AG04449 (cell line): ENCODE measurements around the gene RAB10.
"Not testable (repeated sequence)": the region's sequence is repeated elsewhere in the genome, so short reads cannot be mapped to it uniquely, and the experiment has no call there.

Source experiments
- CTCF ChIA-PET: fragments of 350-600 bp; formaldehyde crosslinking; extraction: SDS; loops from one replicate; lab custom pipeline; 2021; ENCODE audit warnings: antibody characterized with exemption; lab: Yijun Ruan, JAX
- POLR2A ChIA-PET: fragments of 400-600, 350-600 bp; formaldehyde crosslinking; extraction: SDS; loops from one replicate; lab custom pipeline; 2020; ENCODE audit warnings: antibody characterized with exemption, inconsistent platforms; lab: Yijun Ruan, JAX
- DNase-seq: peaks from one replicate; pipeline ENCODE4 v3.0.0-alpha.2; 2010; ENCODE audit warnings: low read depth, low spot score
- H3K4me3 ChIP-seq: 2 replicates; pipeline ENCODE4 v1.5.1; 2011; ENCODE audit warnings: low read depth, mild to moderate bottlenecking, control low read depth, low read length
- TF ChIP-seq, protein P1 (sequence below): IDR thresholded peaks from one replicate; pipeline ENCODE4 v1.5.1; 2011; ENCODE audit warnings: mild to moderate bottlenecking, moderate library complexity, low read length, control low read depth, inconsistent platforms; ENCODE audit not compliant: insufficient read depth; ENCODE audit errors: missing control alignments

Gene RAB10

GRCh38 chr2:26157580-26157979 lies 123.7 kb downstream of the RAB10 start:
- TF ChIP-seq, protein P1, sequence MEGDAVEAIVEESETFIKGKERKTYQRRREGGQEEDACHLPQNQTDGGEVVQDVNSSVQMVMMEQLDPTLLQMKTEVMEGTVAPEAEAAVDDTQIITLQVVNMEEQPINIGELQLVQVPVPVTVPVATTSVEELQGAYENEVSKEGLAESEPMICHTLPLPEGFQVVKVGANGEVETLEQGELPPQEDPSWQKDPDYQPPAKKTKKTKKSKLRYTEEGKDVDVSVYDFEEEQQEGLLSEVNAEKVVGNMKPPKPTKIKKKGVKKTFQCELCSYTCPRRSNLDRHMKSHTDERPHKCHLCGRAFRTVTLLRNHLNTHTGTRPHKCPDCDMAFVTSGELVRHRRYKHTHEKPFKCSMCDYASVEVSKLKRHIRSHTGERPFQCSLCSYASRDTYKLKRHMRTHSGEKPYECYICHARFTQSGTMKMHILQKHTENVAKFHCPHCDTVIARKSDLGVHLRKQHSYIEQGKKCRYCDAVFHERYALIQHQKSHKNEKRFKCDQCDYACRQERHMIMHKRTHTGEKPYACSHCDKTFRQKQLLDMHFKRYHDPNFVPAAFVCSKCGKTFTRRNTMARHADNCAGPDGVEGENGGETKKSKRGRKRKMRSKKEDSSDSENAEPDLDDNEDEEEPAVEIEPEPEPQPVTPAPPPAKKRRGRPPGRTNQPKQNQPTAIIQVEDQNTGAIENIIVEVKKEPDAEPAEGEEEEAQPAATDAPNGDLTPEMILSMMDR = no peak
- CTCF ChIA-PET = no interaction called here
- DNase-seq = no peak
- H3K4me3 ChIP-seq = no peak overlapping the region
- POLR2A ChIA-PET = no interaction called here

GRCh38 chr2:26161926-26162325 lies 128.0 kb downstream of the RAB10 start:
- ChIA-PET CTCF (interaction anchor here (1.0 kb wide), 1 partner anchor 17 kb away, joined by 3 read pairs; no protein-coding TSS in a partner anchor), POLR2A (no interaction called here)
- DNase-seq = no peak
- TF ChIP-seq, protein P1 = no peak
- H3K4me3 ChIP-seq = no peak overlapping the region

- TF ChIP-seq, protein P1 = no peak
- H3K4me3 ChIP-seq = no peak overlapping the region
- POLR2A ChIA-PET = no interaction called here
- CTCF ChIA-PET = interaction anchor here (1.0 kb wide), 1 partner anchor 18 kb away, joined by 3 read pairs; no protein-coding TSS in a partner anchor
- DNase-seq = no peak
These were observed 129.1 kb downstream of the RAB10 start for GRCh38 chr2:26162963-26163362.

DNA sequence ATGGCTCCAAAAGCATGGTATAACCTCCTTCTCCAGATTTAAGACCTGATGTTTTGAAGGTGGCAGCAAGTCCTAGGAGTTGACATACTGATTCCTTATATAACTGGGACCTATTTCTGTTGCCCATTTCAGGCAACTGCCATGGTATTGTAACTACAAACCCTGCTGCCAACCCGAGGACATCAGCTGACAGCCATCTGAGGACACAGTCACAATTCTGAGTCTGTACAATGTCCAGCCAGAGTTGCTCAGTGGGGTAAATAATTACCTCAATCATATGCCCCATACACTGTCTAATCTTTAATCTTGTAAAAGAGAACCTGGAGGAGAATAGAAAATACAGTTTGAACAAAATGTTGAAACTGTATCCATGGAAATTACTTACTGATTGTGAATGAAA lies 130.3 kb downstream of the RAB10 start:
- no peak overlapping the region for H3K4me3 ChIP-seq
- ChIA-PET CTCF (no interaction called here), POLR2A (no interaction called here)
- TF ChIP-seq, protein P1 = no peak
- DNase-seq = no peak

- no peak for DNase-seq
- no peak overlapping the region for H3K4me3 ChIP-seq
- CTCF ChIA-PET = interaction anchor here (1.4 to 1.7 kb wide), 2 partner anchors 20 to 174 kb away, joined by 3 to 5 read pairs; no protein-coding TSS in a partner anchor
- POLR2A ChIA-PET = no interaction called here
- TF ChIP-seq, protein P1 = no peak
These were observed 130.8 kb downstream of the RAB10 start for GRCh38 chr2:26164641-26165211.

- ChIA-PET CTCF (interaction anchor here (1.4 to 1.7 kb wide), 2 partner anchors 20 to 174 kb away, joined by 3 to 5 read pairs; no protein-coding TSS in a partner anchor), POLR2A (no interaction called here)
- TF ChIP-seq, protein P1 = no peak
- DNase-seq = no peak
- H3K4me3 ChIP-seq = no peak overlapping the region
These were observed 131.5 kb downstream of the RAB10 start for GRCh38 chr2:26165403-26165802.

GRCh38 chr2:26166541-26166940 lies 132.7 kb downstream of the RAB10 start:
- DNase-seq, H3K4me3 ChIP-seq, POLR2A ChIA-PET: not testable (repeated sequence)
- CTCF ChIA-PET = interaction anchor here (1.4 to 1.7 kb wide), 4 partner anchors 19 to 211 kb away, joined by 3 to 6 read pairs (median 4); no protein-coding TSS in a partner anchor
